GM19438 (cell line): ENCODE data around the gene NPSR1.
"Not testable (repeated sequence)": the region's sequence is repeated elsewhere in the genome, so short reads cannot be mapped to it uniquely, and the experiment has no call there.

Experiments
- ATAC-seq: cut with Tn5 transposase; IDR thresholded peaks from one replicate; pipeline ENCODE4 v1.9.1; 2021; ENCODE audit warnings: low read depth; ENCODE audit not compliant: unreplicated experiment

NPSR1 gene

DNA sequence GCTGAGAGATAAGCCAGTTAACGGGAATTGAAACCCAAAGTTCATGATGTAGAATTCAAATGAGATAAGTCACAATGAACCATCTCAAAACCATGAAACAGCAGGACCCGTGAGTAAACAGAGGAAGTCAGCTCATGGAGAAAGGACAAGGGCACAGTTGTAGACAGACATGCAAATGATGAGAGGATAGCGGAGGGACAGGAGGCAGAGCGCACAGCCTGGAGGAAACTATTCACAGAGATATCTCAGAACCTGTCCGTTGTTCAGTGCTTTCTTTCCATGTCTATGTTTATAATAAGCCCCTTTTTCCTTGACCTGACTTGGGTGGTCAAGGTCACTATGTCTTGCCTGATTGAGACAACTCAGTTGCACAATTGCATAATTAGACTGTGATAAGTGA is 208.2 kb downstream of the NPSR1 start:
- not testable (repeated sequence) for ATAC-seq

DNA sequence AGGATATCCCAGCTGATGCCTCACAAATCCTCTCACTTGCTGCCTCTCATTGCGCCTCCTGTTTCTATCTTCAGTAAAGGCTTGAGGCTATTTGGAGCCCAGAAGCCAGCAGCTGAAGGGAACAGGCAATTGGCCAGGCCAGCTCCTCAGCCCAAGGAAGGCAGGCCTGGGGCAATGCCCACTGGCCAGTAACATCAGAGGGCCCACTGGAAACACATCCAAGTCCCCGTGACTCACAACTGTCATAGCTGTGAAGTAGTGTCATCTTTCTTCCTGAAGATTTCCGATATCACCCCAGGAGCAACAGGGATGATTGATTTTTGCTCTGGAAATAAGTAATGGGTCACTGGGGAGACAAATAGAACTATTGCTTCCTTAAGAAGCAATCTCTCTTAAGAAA is 209.3 kb downstream of the NPSR1 start:
- ATAC-seq = not testable (repeated sequence)

DNA sequence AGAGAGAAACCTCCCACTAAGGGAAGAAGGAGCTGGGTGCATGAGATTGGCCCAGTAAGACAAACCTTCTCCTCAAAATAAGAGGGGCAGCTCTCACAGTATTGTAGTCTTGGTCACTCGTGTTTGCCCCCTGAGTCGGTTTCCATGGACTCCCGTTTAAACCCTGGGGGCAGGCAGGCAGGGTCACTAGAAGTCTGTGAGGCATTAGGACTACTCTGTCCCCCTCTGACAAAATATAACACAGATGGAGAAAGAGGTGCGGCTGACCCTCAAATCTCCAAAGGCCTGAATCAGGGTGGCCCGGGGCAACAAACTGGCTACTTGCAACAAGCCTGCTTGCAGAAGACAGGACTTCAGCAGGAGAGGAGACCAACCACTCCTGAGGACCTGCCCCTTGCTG is 210.6 kb downstream of the NPSR1 start:
- ATAC-seq = not testable (repeated sequence)

DNA sequence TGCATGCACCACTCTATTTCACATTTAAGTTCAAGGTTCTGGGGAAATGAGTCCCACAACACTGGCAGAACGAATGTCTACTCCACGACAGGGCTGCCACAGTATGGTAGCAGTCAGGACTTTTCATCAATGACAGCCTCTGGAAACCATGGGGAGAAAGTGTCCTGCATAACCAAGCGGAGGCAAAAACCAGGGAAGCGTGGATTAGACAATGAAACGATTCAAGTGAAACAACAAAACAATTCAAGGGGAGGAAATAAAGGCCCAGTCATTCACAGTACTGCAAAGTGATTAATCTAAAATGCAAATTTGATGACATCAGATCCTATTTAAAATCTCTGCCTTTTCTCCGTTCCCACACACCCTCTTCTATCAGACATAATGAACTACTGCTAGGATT is 211.0 kb downstream of the NPSR1 start:
- no peak for ATAC-seq

DNA sequence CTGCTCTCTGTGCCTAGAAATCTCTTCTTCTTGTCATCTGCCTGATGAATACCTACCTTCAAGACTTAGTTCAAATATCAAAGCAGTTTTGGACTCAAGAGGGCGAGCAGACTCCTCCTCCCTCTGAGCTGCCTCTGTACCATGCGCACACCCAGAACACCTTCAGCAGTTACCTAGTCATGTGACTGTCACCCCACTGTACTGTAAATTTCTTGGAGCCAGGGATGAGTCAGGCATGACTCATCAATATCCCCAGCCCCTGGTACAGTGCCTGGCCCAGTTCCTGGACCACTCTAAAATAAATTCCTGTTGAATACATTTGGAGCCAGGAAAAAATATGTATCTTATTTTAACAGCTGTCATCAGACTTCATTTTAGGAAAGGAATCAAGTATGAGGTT is 212.0 kb downstream of the NPSR1 start:
- ATAC-seq = not testable (repeated sequence)

DNA sequence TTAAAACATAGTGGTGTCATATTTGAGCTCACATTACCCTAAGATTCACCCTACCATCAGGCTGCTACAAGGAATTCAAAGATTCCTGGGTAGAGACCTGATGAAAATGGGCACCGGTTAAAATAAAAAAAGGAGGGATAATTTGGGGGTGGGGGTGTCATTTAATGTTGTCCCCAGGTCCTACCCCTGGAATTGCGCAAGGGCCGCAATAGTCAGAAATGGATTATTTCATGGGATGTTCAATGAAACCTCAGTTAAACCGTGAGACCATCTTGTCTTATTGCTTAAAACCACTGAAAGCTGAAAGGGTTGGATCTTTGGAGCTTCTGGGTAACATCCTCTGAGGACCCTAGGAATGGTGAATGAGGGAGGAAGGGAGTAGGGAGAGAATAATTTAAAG is 216.3 kb downstream of the NPSR1 start:
- ATAC-seq = not testable (repeated sequence)

DNA sequence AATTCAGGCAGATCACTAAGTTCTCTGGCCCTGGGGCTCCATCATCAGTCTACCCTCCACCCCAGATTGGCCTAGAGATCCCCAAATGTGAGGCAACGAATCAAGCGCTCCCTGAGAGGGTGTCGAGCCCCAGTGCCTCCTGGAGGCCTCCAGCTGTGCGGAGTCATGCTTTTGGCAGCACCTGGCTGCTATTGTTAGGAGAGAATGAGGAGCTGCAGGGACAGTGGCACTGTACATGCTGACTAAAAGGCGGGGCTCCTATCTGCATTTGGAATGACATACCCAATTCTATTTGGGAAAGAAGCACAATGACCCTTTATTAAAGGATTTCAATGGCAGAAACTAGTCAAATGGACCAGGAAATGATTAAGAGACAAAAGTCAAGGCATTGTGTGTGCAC is 217.5 kb downstream of the NPSR1 start:
- no peak for ATAC-seq

DNA sequence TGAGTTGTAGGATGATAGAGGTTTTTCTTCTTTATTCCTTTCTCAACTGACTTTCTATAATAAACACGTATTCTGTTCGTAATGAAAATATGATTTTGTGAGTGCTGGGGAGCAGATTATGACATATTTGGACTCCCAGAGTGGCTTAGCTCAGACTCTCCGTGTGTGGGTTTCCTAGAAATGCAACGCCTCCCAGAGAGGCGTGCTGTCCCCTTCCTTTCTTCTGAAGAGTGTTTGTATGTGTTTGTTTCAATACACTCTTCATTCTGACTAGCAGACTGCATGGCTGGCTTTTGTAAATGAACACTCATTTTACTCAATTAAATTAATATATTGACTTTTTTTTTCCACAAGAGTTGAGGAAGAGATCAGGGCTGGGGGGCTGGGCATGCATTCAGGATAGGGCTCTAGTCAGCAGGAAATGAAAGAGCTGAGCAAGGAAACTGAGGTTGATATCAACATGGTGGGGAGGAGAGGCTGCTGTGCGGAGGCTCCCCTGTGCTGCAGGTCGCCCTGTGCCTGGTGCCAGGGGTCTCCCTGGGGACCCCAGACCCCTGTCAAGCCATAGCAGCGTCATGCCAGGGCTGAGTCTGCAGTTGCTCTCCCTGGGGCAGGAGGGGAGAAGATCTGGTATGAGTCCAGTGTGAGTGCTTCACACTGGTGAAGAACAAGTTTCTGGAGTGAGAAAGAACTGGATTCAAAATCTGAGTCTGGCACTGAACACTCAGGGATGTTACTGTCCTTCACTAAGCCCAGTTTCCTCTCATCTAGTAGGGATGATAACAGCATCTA is 221.1 kb downstream of the NPSR1 start:
- ATAC-seq = not testable (repeated sequence)

DNA sequence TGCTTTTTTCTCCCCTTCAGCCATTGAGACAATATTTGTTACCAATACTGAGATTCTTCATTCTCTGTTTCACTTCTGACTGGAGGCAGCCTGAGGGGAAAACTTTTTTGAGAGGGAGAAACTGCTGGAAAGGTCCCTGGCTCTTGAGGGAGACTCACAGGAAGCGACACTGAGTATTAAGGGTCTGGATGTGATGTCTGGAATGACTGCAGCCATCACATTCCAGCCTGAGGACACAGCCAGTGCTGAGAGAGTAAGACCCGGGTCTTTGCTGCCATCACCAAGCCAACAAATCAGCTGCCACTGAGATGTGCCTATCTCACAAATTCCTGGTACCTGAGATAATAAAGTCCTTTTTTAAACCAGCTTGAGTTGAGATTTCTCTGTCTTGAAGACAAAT is 221.9 kb downstream of the NPSR1 start:
- no peak for ATAC-seq

DNA sequence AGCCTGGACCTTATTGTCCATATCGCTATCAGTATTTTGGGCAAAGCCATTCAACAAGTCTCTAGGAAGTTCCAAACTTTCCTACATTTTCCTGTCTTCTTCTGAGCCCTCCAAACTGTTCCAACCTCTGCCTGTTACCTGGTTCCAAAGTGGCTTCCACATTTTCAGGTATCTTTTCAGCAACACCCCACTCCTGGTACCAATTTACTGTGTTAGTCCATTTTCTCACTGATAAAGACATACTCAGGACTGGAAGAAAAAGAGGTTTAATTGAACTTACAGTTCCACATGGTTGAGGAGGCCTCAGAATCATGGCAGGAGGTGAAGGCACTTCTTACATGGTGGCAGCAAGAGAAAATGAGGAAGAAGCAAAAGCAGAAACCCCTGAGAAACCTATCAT is 225.8 kb downstream of the NPSR1 start:
- ATAC-seq = not testable (repeated sequence)

DNA sequence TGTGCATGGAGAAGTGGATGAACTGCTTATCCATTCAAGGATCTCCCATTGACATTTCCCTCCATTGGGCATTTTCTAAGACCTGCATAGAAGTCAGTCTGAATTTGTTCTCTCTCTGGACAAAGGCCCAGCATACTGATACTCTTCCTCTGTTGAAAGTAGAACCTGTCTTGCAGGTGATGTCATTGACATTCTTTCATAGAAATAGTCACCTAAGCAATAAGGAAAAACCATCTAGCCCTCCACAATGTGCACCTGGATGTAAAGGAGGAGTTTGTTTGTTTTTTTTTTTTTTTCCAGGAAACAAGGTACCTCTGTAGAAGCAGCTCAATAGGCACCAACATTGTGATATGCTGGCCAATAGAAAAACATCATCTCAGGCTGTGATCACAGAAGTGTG is 228.8 kb downstream of the NPSR1 start:
- no peak for ATAC-seq

DNA sequence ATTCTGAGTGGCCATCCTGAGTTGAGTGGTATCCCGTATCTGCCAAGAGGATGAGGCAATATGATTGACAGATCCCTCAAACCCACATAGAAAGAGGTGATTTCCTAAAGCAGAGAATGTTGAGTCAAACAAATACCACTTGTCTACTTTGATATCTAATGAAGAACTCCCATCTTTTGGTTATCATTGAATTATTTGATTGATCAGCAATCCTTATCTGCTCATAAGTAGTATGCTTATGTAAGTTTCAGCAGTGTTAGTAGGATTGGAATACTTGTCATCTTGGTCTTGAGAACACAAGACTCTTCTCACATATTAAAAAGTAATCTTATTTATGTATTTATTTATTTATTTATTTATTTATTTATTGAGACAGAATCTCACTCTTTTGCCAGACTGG is 231.9 kb downstream of the NPSR1 start:
- ATAC-seq = no peak

DNA sequence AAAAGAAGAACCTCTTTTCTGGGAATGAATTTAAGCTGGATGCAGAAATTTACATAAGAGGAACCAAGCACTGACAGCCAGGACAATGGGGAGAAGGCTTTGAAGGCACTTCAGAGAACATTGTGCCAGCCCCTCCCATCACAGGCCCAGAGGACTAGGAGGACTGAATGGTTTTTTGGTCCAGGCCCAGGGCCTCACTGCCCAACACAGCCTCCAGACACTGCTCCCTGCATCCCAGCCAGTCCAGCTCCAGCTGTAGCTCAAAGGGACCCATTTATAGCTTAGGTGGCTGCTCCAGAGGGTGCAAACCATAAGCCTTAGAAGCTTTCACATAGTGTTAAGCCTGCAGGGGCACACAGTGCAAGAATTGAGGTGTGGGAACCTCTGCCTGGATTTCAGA is 237.2 kb downstream of the NPSR1 start:
- ATAC-seq = no peak
